ENCODE data around the gene EPS15.

DNA sequence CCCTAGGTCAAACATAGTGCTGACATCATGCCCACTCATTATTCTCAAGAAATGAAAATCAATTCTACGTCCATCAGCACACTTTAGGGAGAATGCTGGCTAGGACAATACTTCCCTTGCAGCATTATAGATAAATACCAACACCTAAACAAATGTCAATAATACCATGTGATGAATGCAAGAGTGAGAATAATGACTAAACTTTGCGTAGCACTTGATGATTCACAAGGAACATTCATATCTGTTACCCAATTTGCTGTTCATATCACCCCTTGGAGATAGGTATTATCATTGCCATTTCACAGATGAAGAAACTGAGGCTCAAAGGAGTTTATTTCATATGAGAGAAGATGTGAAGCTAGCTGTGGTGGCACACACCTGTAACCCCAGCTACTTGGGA is 24.8 kb upstream of the EPS15 start:
- TF ChIP-seq, protein P1, sequence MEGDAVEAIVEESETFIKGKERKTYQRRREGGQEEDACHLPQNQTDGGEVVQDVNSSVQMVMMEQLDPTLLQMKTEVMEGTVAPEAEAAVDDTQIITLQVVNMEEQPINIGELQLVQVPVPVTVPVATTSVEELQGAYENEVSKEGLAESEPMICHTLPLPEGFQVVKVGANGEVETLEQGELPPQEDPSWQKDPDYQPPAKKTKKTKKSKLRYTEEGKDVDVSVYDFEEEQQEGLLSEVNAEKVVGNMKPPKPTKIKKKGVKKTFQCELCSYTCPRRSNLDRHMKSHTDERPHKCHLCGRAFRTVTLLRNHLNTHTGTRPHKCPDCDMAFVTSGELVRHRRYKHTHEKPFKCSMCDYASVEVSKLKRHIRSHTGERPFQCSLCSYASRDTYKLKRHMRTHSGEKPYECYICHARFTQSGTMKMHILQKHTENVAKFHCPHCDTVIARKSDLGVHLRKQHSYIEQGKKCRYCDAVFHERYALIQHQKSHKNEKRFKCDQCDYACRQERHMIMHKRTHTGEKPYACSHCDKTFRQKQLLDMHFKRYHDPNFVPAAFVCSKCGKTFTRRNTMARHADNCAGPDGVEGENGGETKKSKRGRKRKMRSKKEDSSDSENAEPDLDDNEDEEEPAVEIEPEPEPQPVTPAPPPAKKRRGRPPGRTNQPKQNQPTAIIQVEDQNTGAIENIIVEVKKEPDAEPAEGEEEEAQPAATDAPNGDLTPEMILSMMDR (conservative IDR thresholded peaks at IDR 0.05 in 1 of 2, IDR thresholded peaks at IDR 0.05 in 1 of 2; ENCODE audit: extremely low read depth in 1 of 2, insufficient read depth in 1 of 2, low read depth in 1 of 2, low read length in 2 of 2) = no peak
- no peak for TF ChIP-seq EZH2 (IDR thresholded peaks at IDR 0.05; ENCODE audit: borderline replicate concordance, low read length)

Measured in mammary epithelial cell (primary cell).